H9 (cell line): ENCODE measurements around the gene SLC1A7. TPM values are rescaled to one million over a fixed set of nuclear protein-coding genes. Genes with fewer than 3 reads are reported as not detected.

Experiments
- DNase-seq: peaks from one replicate; pipeline ENCODE4 v3.0.0-alpha.2; 2017
- H2AFZ ChIP-seq: one replicate; pipeline ENCODE4 v1.6.1; 2013; ENCODE audit warnings: mild to moderate bottlenecking, low read length, control low read depth, moderate library complexity
- H2AK5ac ChIP-seq: 2 replicates; pipeline ENCODE4 v1.6.1; 2013; ENCODE audit warnings: low read length, control low read depth, mixed read lengths; ENCODE audit not compliant: insufficient read length
- H2BK120ac ChIP-seq: one replicate; pipeline ENCODE4 v1.6.1; 2013; ENCODE audit warnings: low read depth, mild to moderate bottlenecking, low read length, control low read depth, inconsistent platforms; ENCODE audit not compliant: poor library complexity, severe bottlenecking
- H2BK12ac ChIP-seq: 2 replicates; pipeline ENCODE4 v1.6.1; 2013; ENCODE audit warnings: low read length, control low read depth, mixed read lengths, low read depth; ENCODE audit not compliant: insufficient read length
- H2BK15ac ChIP-seq: 2 replicates; pipeline ENCODE4 v1.6.1; 2013; ENCODE audit warnings: low read depth, low read length, control low read depth
- H2BK20ac ChIP-seq: one replicate; pipeline ENCODE4 v1.6.1; 2013; ENCODE audit warnings: low read depth, mild to moderate bottlenecking, low read length, control low read depth, inconsistent platforms; ENCODE audit not compliant: poor library complexity, severe bottlenecking
- H2BK5ac ChIP-seq: 2 replicates; pipeline ENCODE4 v1.6.1; 2013; ENCODE audit warnings: low read length, control low read depth, mixed read lengths; ENCODE audit not compliant: insufficient read length
- H3K14ac ChIP-seq: 2 replicates; pipeline ENCODE4 v1.6.1; 2013; ENCODE audit warnings: low read length, control low read depth; ENCODE audit not compliant: insufficient read depth
- H3K18ac ChIP-seq: 2 replicates; pipeline ENCODE4 v1.6.1; 2013; ENCODE audit warnings: low read depth, mild to moderate bottlenecking, mixed read lengths, low read length, control low read depth; ENCODE audit not compliant: insufficient read length
- H3K23ac ChIP-seq: 2 replicates; pipeline ENCODE4 v1.6.1; 2013; ENCODE audit warnings: low read length, control low read depth, mixed read lengths, low read depth; ENCODE audit not compliant: insufficient read length
- H3K23me2 ChIP-seq: 2 replicates; pipeline ENCODE4 v1.6.1; 2013; ENCODE audit warnings: low read depth, mild to moderate bottlenecking, mixed read lengths, low read length, control low read depth; ENCODE audit not compliant: insufficient read length, poor library complexity, severe bottlenecking
- H3K27ac ChIP-seq: 2 replicates; pipeline ENCODE4 v1.5.1; 2013; ENCODE audit warnings: low read length, control low read depth, mixed read lengths, low read depth; ENCODE audit not compliant: insufficient read length
- H3K27me3 ChIP-seq: 2 replicates; pipeline ENCODE4 v1.6.1; 2013; ENCODE audit warnings: low read length, control low read depth, inconsistent platforms; ENCODE audit not compliant: insufficient read depth
- H3K4ac ChIP-seq: 2 replicates; pipeline ENCODE4 v1.6.1; 2013; ENCODE audit warnings: low read depth, mild to moderate bottlenecking, control low read depth, inconsistent platforms, low read length, moderate library complexity
- H3K4me1 ChIP-seq: 2 replicates; pipeline ENCODE4 v1.6.1; 2013; ENCODE audit warnings: low read length, control low read depth, inconsistent platforms; ENCODE audit not compliant: insufficient read depth
- H3K4me2 ChIP-seq: 2 replicates; pipeline ENCODE4 v1.6.1; 2013; ENCODE audit warnings: low read length, control low read depth, mixed read lengths; ENCODE audit not compliant: insufficient read length, insufficient read depth
- H3K56ac ChIP-seq: 2 replicates; pipeline ENCODE4 v1.6.1; 2013; ENCODE audit warnings: low read depth, mild to moderate bottlenecking, mixed read lengths, low read length, control low read depth; ENCODE audit not compliant: insufficient read length
- H3K79me1 ChIP-seq: 2 replicates; pipeline ENCODE4 v1.6.1; 2013; ENCODE audit warnings: low read depth, mild to moderate bottlenecking, moderate library complexity, low read length, control low read depth, inconsistent platforms; ENCODE audit not compliant: insufficient read depth, poor library complexity, severe bottlenecking
- H3K79me2 ChIP-seq: 2 replicates; pipeline ENCODE4 v1.6.1; 2013; ENCODE audit warnings: low read length, control low read depth, inconsistent platforms; ENCODE audit not compliant: insufficient read depth
- H3K9ac ChIP-seq: 2 replicates; pipeline ENCODE4 v1.6.1; 2013; ENCODE audit warnings: low read length, control low read depth, mixed read lengths; ENCODE audit not compliant: insufficient read length; ENCODE audit errors: extremely low read depth
- H3K9me3 ChIP-seq: one replicate; pipeline ENCODE4 v1.6.1; 2013; ENCODE audit warnings: low read depth, low read length, inconsistent platforms; ENCODE audit not compliant: control insufficient read depth
- H3T11ph ChIP-seq: one replicate; pipeline ENCODE4 v1.6.1; 2013; ENCODE audit warnings: mild to moderate bottlenecking, low read length, control low read depth, inconsistent platforms
- H4K20me1 ChIP-seq: one replicate; pipeline ENCODE4 v1.6.1; 2013; ENCODE audit not compliant: control insufficient read depth, insufficient read length, insufficient read depth
- H4K5ac ChIP-seq: 2 replicates; pipeline ENCODE4 v1.6.1; 2013; ENCODE audit warnings: low read depth, mild to moderate bottlenecking, mixed read lengths, low read length, control low read depth; ENCODE audit not compliant: insufficient read length
- H4K8ac ChIP-seq: replicated peaks from 2 replicates; pipeline ENCODE4 v1.6.1; 2013; ENCODE audit warnings: low read length, control low read depth, mixed read lengths, low read depth; ENCODE audit not compliant: insufficient read length
- H4K91ac ChIP-seq: 2 replicates; pipeline ENCODE4 v1.6.1; 2013; ENCODE audit warnings: low read depth, mild to moderate bottlenecking, moderate library complexity, mixed read lengths, low read length, control low read depth; ENCODE audit not compliant: insufficient read length
- H3K27ac Mint-ChIP-seq, 3 experiments: 2 replicates in 2 of 3; 3 replicates in 1 of 3; pipeline ENCODE4 v1.8.0; 2020 to 2021; ENCODE audit warnings: mixed read lengths in 3 of 3, mild to moderate bottlenecking in 1 of 3, moderate library complexity in 1 of 3
- H3K27me3 Mint-ChIP-seq: 2 replicates; pipeline ENCODE4 v1.8.0; 2021; ENCODE audit warnings: low read depth, mild to moderate bottlenecking, moderate library complexity, mixed read lengths
- H3K36me3 Mint-ChIP-seq, 3 experiments: 2 replicates in 2 of 3; 3 replicates in 1 of 3; pipeline ENCODE4 v1.8.0; 2020 to 2021; ENCODE audit warnings: low read depth in 3 of 3, mixed read lengths in 3 of 3; ENCODE audit not compliant: insufficient read depth in 1 of 3
- H3K4me1 Mint-ChIP-seq, 2 experiments: 2 replicates each; pipeline ENCODE4 v1.8.0; 2020; ENCODE audit warnings: mixed read lengths in 2 of 2
- H3K4me3 Mint-ChIP-seq, 2 experiments: 2 replicates in 1 of 2; 3 replicates in 1 of 2; pipeline ENCODE4 v1.8.0; 2020 to 2021; ENCODE audit warnings: mild to moderate bottlenecking in 2 of 2, mixed read lengths in 2 of 2, moderate library complexity in 1 of 2
- H3K9me3 Mint-ChIP-seq, 2 experiments: 2 replicates in 1 of 2; 3 replicates in 1 of 2; pipeline ENCODE4 v1.8.0; 2020; ENCODE audit warnings: mild to moderate bottlenecking in 2 of 2, mixed read lengths in 2 of 2, moderate library complexity in 1 of 2
- CTCF ChIP-seq: fragments of 200-600 bp; sonication (generic); conservative IDR thresholded peaks from 3 replicates; pipeline ENCODE4 v1.8.0; 2021; ENCODE audit warnings: antibody characterized with exemption, mild to moderate bottlenecking
- WGBS: extraction: QIAGEN DNeasy Blood & Tissue Kit; methylation state at CpG from one replicate; pipeline ENCODE4 v1.1.7; 2013; ENCODE audit warnings: missing lambda C conversion rate, low lambda C conversion rate, mixed read lengths; ENCODE audit not compliant: insufficient read length; ENCODE audit errors: extremely low coverage; 5-methylcytosine and 5-hydroxymethylcytosine counted together
- total RNA-seq: library from RNA; stranded (reverse); gene quantifications from 2 replicates; pipeline ENCODE4 v1.2.1, GENCODE V29; 2021

The SLC1A7 gene
- total RNA-seq, 1 experiment from 2014 or later: not detected

- H3K36me3 Mint-ChIP-seq: no peaks in the 10 kb centered on the region
- no peak for TF ChIP-seq CTCF
- peaks cover 22 to 46% of the 10 kb centered on the region in 2 experiments for H3K4me1 Mint-ChIP-seq
Observed at GRCh38 chr1:53122201-53122885, 20.1 kb downstream of the SLC1A7 start.

More at GRCh38 chr1:53122201-53122885, 20.1 kb downstream of the SLC1A7 start:
- Histone ChIP-seq H3K23ac (no peak overlapping the region), H2AK5ac (no peak overlapping the region), H3K4ac (no peak overlapping the region), H4K5ac (no peak overlapping the region), H4K91ac (no peak overlapping the region), H2BK120ac (no peak overlapping the region), H3K79me1 (no peaks in the 10 kb centered on the region), H2BK5ac (no peak overlapping the region), H3T11ph (no peak overlapping the region), H3K79me2 (no peaks in the 10 kb centered on the region), H3K18ac (no peak overlapping the region), H3K9ac (no peak overlapping the region), H2BK20ac (no peak overlapping the region), H3K27ac (no peak overlapping the region), H3K14ac (no peak overlapping the region; the same call in 1 of the 2 replicates), H3K56ac (no peak overlapping the region), H3K9me3 (no peaks in the 10 kb centered on the region), H3K23me2 (no peaks in the 10 kb centered on the region), H2BK12ac (no peak overlapping the region), H2AFZ (no peak overlapping the region), H4K8ac (no peak overlapping the region), H3K4me2 (no peak overlapping the region), H3K4me1 (peaks cover 4% of the 10 kb centered on the region), H4K20me1 (no peaks in the 10 kb centered on the region), H2BK15ac (no peak overlapping the region), H3K27me3 (no peaks in the 10 kb centered on the region)
- no peaks in the 10 kb centered on the region; a peak in 1 of 5 replicates for H3K9me3 Mint-ChIP-seq
- no peak overlapping the region; a peak in 1 of 7 replicates for H3K27ac Mint-ChIP-seq
- WGBS: no CpG with 5 or more reads among the region's 10 CpGs
- H3K4me3 Mint-ChIP-seq: no peak overlapping the region; a peak in 1 of 5 replicates
- H3K27me3 Mint-ChIP-seq: peaks cover 19% of the 10 kb centered on the region
- DNase-seq: no peak
